ENCODE measurements around the gene TPK1. TPM values are rescaled to one million over a fixed set of nuclear protein-coding genes. Genes with fewer than 3 reads are reported as not detected.
A peak's percentile ranks its signal among the peaks of the same experiment; 100 is the strongest.

Gene TPK1
- total and polyA plus RNA-seq, 2 of the 13 experiments (the other 11 are each of a cell fraction or from before 2014, with no cell fraction given) = 1.0 to 1.2 TPM

- Histone ChIP-seq H3K36me3 (replicated peaks in 1 of 2; ENCODE audit: control insufficient read depth in 1 of 2, insufficient read depth in 2 of 2, low read length in 2 of 2) (no peaks in the 10 kb centered on the region), H3K4me1 (ENCODE audit: insufficient read depth, low read length) (no peaks in the 10 kb centered on the region), H3K9ac (ENCODE audit: insufficient read depth, low read depth, low read length) (no peak overlapping the region), H3K27ac (ENCODE audit: extremely low read length, insufficient read depth, low read length) (no peak overlapping the region), H2AFZ (ENCODE audit: low read length) (no peak overlapping the region), H3K4me2 (ENCODE audit: low read depth, low read length) (no peak overlapping the region), H3K27me3 (ENCODE audit: control insufficient read depth in 1 of 2, insufficient read depth in 2 of 2, low read length in 2 of 2) (no peaks in the 10 kb centered on the region), H3K9me3 (ENCODE audit: low read length) (no peaks in the 10 kb centered on the region), H4K20me1 (ENCODE audit: insufficient read depth, low read length) (no peaks in the 10 kb centered on the region), H3K79me2 (ENCODE audit: insufficient read depth, low read length) (no peaks in the 10 kb centered on the region), H3K4me3 (replicated peaks in 1 of 3; ENCODE audit: insufficient read depth in 1 of 3, low read depth in 2 of 3, low read length in 3 of 3) (no peak overlapping the region)
- TF ChIP-seq ATF7 (IDR thresholded peaks at IDR 0.05) = peak; percentile 90
- TF ChIP-seq ATF7 (CRISPR knock-in tag; IDR thresholded peaks at IDR 0.05) = no peak
- TF ChIP-seq SCMH1 (CRISPR knock-in tag; IDR thresholded peaks at IDR 0.05; ENCODE audit: borderline replicate concordance) = no peak
- no peak for TF ChIP-seq NFE2L1 (CRISPR knock-in tag; IDR thresholded peaks at IDR 0.05; ENCODE audit: borderline replicate concordance)
- peak; percentile 93 for TF ChIP-seq CREB1 (IDR thresholded peaks at IDR 0.05)
- TF ChIP-seq CREB1 (CRISPR knock-in tag; IDR thresholded peaks at IDR 0.05) = no peak
- FAIRE-seq (no peak), DNase-seq (ENCODE audit: low spot score) (no peak), ATAC-seq (no peak)
- POLR2A ChIA-PET = no interaction called here
- 7% methylated on average over 4 of the region's 4 CpGs for WGBS (ENCODE audit: low lambda C conversion rate)
- intact Hi-C loops (cut with micrococcal nuclease; ENCODE audit: unreplicated experiment) (no loop called here), in situ Hi-C loops (cut with HindIII; ENCODE audit: extremely low pct_ligation_motif_present, low pct_unique_long_range_greater_than_20kb) (no loop called here)
- CTCF ChIA-PET (ENCODE audit: low intra/inter-chr PET ratio, low total read pairs) = no interaction called here
- no TSS peak for BruUV-seq (replicated peaks)
Observed at GRCh38 chr7:144759653-144760052, 76.2 kb downstream of the TPK1 start.

GRCh38 chr7:144747936-144748335 is 87.9 kb downstream of the TPK1 start:
- no peak overlapping the region for H3K9ac ChIP-seq (ENCODE audit: insufficient read depth, low read depth, low read length)
- H3K4me2 ChIP-seq (ENCODE audit: low read depth, low read length) = no peak overlapping the region
- POLR2A ChIA-PET = no interaction called here
- no peaks in the 10 kb centered on the region for H3K79me2 ChIP-seq (ENCODE audit: insufficient read depth, low read length)
- no peak overlapping the region for H2AFZ ChIP-seq (ENCODE audit: low read length)
- no peaks in the 10 kb centered on the region for H4K20me1 ChIP-seq (ENCODE audit: insufficient read depth, low read length)
- CTCF ChIA-PET (ENCODE audit: low intra/inter-chr PET ratio, low total read pairs) = no interaction called here
- BruUV-seq (replicated peaks) = no TSS peak
- no peaks in the 10 kb centered on the region for H3K4me1 ChIP-seq (ENCODE audit: insufficient read depth, low read length)
- H3K27me3 ChIP-seq (ENCODE audit: control insufficient read depth in 1 of 2, insufficient read depth in 2 of 2, low read length in 2 of 2) = no peaks in the 10 kb centered on the region
- DNase-seq (ENCODE audit: low spot score) (no peak), ATAC-seq (no peak), FAIRE-seq (no peak)
- H3K4me3 ChIP-seq (replicated peaks in 1 of 3; ENCODE audit: insufficient read depth in 1 of 3, low read depth in 2 of 3, low read length in 3 of 3) = no peak overlapping the region
- H3K9me3 ChIP-seq (ENCODE audit: low read length) = no peaks in the 10 kb centered on the region
- H3K36me3 ChIP-seq (replicated peaks in 1 of 2; ENCODE audit: control insufficient read depth in 1 of 2, insufficient read depth in 2 of 2, low read length in 2 of 2) = no peaks in the 10 kb centered on the region
- intact Hi-C loops (cut with micrococcal nuclease; ENCODE audit: unreplicated experiment) = no loop called here
- no peak for TF ChIP-seq SMC3 (IDR thresholded peaks at IDR 0.05; ENCODE audit: low read length)
- peak in 1 of 2 experiments; percentile 34; a peak in 2 of 4 replicates for TF ChIP-seq MAFK (conservative IDR thresholded peaks at IDR 0.05 in 1 of 2, IDR thresholded peaks at IDR 0.05 in 1 of 2; ENCODE audit: low read length in 2 of 2)
- no peak overlapping the region for H3K27ac ChIP-seq (ENCODE audit: extremely low read length, insufficient read depth, low read length)
- in situ Hi-C loops (cut with HindIII; ENCODE audit: extremely low pct_ligation_motif_present, low pct_unique_long_range_greater_than_20kb) = no loop called here
- 55% methylated on average over 2 of the region's 2 CpGs for WGBS (ENCODE audit: low lambda C conversion rate)

Data from HepG2 (cell line).